Measurements from ENCODE around the gene OSBPL9.
A peak's percentile ranks its signal among the peaks of the same experiment; 100 is the strongest.
"Not testable (repeated sequence)": the region's sequence is repeated elsewhere in the genome, so short reads cannot be mapped to it uniquely, and the experiment has no call there.

The OSBPL9 gene

DNA sequence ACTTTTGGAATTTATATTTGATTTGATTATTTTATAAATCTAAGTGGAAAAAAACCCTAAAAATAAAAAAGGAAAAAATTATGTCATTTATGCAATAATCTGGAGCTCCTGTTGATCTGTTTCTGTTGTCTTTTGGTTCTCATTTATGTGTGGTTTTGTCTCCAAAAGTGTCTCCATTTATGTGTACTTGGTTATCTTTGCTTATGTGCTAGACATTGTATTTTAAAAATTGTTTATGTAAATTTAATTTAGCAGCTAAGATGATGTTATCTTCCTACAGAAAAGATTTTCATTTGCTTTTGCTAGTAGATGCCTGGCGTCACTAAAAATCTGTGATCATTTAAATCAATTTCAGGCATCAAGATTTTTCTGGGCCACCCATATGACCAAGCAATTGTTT, 95.7 kb downstream of the OSBPL9 start:
- DNase-seq: no peak

DNA sequence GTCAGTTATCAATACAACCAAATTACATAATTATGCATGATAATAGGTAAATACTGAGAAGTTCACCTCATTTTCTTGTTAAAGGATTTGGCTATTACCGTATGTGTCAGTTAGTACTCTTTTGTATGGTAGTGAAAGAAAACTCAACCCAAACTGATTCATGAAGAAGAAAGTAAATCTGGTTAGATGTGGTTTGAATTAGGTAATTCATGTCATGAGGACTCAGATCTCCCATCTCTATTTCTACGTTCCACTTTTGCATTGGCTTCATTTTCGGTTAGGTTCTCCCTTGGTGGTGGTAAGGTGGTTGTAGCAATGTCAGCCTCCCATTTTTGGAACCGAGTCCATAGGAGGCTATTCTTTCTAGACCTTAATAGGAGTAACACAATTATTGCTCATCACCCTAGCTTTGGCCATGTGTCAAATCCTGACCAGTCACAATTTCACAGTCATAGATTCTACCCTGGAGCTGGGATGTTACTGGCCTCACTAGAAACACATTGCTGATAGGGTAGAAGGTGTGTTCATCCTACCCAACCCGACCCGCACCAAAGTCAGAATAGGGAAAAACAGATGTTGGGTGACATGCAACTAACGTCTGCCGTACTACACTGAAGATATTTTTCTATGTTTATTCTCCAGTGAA, 97.6 kb downstream of the OSBPL9 start:
- no peak for DNase-seq

DNA sequence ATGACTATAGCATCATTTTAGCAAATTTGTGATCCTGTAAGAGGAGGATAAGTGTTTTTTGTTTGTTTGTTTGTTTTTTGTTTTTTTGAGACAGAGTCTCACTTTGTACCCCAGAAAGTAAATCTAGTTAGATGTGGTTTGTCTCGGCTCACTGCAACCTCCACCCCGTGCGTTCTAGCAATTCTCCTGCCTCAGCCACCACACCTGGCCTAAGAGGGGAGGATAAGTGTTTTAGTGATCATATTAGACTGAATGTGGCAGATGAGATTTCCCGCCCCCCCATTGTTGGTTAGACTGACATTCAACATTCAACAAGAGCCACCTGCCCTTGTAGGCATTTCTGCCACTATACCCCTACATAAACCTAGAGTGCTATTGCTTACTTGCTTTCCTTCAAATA, 98.5 kb downstream of the OSBPL9 start:
- no peak for DNase-seq

DNA sequence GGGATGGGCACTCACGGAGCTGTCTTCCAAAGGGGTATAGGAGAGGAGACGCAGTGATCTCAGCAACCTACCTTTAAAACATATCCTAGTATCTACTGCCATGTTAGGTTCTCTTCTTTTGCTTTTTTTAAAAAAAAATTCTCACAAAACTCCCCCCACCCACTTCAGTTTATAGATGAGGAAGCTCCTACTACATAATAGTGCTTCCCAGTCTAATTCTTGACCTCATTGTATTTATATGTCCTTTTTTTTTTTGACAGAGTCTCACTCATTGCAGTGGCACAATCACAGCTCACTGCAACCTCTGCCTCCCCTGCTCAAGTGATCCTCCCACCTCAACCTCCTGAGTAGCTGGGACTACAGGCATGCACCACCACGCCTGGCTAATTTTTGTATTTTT, 99.9 kb downstream of the OSBPL9 start:
- no peak for DNase-seq

DNA sequence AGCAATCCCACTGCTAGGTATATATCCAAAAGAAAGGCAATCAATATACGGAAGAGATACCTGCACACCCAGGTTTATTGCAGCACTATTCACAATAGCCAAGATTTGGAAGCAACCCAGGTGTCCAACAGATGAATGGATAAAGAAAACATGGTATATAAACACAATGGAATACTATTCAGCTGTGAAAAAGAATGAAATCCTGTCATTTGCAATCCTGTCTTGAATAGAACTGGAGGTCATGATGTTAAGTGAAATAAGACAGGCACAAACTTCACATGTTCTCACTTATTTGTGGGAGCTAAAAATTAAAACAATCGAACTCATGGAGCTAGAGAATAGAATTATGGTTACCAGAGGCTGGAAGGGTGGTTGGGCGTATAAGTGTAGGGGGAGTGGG, 101.0 kb downstream of the OSBPL9 start:
- DNase-seq: no peak

DNA sequence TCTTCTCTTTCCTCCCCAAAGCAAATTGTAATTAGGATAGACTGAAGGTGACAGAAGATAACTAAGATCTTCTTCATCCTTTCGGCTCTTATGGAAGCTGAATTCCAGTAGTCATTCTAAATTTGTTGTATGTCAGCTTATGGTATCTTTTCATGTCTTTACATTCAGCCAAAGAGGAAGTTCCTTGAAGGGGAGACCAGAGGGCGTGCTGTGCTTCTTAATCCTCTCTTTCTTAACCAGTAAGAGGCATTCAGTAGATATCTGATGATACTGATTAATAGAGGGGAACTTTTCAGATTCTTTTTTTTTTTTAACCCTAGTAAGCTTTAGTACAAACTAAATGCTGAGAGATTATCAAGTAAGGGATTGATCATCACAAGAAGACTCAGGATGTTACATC, 102.3 kb downstream of the OSBPL9 start:
- DNase-seq: no peak

DNA sequence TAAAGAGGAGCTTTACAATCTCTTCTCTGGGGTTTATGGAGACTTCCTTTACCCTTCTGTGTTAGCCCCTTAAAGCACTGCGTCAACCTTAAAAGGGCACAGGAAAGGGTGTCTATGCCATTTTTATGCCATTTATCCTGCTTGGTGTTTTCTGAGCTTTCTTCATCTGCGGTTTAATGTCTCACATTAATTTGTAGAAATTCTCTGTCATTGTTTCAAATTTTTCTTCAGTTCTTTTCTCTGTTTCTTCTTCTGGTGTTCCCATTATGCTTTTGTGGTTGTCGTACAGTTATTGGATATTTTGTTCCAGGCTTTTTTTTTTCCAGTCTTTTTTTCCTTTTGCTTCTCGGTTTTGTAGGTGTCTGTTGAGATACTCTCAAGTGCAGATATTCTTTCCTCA, 107.9 kb downstream of the OSBPL9 start:
- no peak for DNase-seq

DNA sequence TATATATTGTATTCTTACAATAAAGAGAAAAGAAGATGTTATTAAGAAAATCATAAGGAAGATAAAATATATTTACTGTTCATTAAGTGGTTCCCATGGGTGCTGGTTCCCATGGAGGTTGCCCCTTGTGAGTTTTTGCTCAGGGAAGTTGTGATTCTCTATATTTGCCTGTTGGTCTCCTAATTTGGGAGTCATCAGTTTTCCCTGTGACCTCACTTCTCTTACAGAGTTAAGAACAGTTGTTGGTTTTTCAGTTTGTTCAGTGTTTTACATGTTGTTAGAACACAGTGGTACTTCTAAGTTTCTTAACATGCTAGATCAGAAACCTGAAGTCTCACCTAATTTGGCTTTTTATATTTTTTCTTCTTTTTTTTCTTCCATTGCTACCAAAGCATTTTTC, 109.2 kb downstream of the OSBPL9 start:
- no peak for DNase-seq

DNA sequence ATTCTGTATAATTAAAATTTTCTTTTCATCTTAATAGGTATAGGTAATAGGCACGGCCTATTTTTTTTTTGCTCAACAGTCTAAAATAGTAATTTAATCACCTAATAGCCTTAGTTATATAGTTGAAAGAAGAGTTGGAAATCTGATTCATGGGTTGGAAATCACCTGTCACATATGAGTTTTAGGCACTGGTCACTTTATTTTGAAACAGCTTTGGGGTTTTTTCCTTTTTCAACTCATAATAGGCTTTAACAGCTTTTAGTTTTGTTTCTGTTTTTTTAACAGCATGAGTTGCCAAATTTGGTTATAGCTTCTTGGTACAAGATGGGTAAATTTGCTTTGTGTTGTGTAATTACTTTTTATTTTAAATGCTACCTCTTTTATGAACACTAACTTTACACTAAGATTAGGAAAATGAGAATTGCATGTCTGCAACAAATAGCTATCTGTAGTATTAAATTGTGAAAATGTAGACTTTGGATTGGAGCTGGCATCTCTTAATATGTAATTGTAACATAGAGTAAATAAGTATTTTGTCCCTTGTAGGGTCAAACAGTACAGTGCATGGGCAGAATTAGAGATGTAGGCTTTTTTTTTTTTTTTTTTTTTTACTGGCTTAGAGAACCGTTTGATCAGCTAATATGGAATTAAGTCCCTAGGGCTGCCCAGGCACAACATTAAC, 109.8 kb downstream of the OSBPL9 start:
- no peak for DNase-seq

DNA sequence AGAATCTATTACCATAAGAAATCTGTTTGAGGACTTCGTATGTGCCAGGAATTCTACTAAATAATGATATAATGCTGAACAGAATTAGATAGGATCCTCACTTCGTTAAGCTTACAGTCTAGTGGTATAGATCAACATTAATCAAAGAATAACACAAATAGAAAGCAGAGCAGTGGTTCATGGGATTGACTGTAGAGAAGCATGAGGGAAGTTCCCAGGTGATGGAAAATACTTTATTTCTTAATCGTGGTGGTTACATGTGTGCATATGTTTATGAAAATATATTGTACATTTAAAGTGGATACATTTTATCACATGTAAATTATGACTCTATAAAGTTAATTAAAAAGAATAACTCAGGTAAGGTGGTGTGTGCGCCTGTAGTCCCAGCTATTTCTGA, 110.5 kb downstream of the OSBPL9 start:
- no peak for DNase-seq

DNA sequence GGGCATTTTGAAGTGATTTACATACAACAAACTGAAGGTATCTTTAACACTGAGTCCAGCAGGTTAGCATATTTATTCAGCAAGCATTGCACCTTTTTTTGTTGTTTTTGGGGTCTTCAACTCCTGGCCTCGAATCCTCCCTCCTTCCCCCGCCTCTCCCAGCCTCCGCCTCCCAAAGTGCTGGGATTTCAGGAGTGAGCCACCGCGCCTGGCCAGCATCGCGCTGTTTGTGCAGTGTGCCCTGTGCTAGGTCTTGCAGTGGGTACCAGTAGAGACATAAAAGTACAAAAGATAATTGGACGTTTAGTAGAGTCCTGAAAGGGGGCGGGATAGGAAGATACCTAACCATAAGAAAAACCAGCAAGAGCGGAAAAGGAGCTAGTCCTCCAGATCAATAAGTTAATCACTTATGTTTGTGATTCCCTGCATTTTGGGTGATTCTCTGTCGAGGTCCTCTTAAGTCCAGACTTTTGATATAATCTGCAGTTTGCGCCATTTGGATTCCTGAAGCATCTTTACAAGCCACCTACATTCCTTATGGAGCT, 111.8 kb downstream of the OSBPL9 start:
- no peak for DNase-seq

DNA sequence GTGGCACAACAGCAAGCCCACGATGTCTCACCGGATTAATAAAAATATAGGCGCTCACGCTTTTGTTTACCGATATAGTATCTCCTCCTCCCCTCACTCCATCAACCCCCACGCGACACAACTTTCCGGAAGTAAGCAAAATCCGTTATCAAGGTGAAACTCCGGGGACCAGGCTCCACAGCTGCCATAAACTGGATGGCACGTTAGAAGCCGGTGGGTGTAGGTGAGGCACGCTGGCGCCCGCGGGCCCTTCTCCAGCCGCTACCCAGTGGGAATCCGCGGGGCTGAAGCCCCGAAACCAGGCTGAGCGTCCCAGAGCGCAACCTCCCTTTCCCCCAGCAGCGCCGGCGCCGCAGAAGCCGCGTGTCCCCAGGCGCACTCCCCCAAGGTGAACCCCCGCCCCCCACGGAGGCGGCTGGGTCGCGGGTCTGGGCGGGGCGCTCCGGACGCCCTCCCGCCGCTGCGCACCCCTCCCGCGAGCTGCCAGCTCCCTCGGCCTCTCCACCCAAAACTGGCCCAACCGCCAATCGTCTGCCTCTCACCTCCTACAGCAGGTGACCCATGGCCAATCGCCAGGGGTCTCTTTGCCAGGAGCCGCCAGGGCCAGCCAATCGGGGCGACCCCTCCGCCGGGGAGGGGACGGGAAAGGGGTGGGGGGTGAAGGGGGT, 112.4 kb downstream of the OSBPL9 start:
- peak; percentile 88 for DNase-seq

DNA sequence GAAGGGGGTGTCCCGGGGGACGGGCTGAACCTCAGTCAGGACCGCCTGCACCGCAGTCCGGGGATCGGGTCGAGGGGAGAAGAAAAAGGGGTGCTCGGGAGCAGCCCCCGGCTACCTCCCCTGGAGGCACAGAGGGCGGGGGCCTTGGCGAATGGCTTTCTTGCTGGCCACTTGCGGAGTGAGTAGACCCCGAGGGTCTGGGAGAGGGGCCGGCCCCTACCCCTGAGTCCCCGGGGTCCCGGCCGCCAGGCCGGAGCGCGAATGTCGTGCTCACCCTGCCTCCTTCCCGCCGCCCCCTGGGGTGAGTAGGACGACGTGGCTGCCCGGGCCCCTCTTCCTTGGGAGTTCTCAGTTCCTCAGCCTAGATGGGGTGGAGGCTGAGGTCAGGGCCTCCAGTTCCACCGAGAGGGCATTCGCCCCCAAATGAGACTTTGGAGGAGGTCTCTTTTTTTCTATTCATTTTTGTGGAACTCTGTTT, 113.0 kb downstream of the OSBPL9 start:
- DNase-seq: no peak

DNA sequence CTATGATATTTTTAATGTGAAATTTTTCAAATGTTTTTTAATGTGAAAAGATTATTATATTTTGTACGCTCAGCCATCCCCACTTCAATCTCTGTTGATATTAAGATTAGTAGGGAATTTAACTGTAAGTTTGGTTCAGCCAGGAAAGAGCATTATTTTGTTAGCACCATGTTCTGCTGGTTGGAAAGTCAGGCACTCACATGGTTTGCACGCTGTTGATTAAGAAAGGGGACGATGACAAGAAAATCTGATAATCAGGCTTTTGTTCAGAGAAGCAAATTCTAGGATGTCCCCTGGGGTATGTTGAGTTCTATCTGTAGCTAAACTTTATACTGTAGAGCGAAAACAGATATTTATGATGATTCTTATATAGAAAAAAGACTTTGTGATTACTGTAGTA, 115.1 kb downstream of the OSBPL9 start:
- no peak for DNase-seq

DNA sequence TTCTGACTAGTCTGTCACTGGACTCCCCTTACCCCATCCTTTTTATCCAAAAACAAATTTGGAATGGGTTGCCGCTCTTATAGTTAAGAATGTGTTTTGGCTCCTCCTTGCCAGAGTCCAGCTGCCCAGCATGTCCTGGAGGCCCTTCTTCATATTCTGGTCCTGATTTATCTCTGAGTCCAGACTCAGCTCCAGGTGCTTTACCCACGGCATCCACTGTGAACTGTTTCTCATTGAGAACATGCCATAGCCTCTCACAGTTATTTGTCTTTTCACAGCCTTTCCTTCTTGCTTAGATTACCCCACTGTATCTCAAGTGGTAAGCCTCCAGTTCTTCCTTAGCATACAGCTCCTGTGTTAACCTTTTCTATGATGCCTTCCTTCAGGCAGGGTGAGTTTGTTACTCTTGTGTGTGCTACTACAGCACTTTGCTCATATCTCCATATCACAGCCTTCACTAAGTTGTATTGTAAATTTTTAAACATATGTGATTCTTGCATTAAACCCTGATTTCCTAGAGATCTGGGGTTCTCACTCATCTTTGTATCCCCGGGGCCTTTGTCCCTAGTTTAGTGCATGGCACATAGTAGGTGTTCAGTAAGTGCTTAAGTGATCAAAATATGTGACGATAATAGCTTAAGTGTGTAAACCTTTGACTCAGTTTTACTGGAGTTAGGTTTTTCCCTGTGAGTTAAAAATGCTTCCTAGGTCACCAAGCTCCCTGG, 116.0 kb downstream of the OSBPL9 start:
- DNase-seq: no peak

DNA sequence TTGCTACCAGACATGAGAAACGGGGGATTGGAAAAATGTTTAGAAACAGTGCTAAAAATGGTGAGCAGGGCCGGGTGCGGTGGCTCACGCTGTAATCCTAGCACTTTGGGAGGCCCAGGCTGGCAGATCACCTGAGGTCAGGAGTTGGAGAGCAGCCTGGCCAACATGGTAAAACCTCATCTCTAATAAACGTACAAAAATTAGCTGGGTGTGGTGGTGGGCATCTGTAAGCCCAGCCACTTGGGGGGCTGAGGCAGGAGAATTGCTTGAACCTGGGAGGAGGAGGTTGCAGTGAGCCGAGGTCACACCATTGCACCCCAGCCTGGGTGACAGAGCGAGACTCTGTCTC, 116.5 kb downstream of the OSBPL9 start:
- DNase-seq: not testable (repeated sequence)

DNA sequence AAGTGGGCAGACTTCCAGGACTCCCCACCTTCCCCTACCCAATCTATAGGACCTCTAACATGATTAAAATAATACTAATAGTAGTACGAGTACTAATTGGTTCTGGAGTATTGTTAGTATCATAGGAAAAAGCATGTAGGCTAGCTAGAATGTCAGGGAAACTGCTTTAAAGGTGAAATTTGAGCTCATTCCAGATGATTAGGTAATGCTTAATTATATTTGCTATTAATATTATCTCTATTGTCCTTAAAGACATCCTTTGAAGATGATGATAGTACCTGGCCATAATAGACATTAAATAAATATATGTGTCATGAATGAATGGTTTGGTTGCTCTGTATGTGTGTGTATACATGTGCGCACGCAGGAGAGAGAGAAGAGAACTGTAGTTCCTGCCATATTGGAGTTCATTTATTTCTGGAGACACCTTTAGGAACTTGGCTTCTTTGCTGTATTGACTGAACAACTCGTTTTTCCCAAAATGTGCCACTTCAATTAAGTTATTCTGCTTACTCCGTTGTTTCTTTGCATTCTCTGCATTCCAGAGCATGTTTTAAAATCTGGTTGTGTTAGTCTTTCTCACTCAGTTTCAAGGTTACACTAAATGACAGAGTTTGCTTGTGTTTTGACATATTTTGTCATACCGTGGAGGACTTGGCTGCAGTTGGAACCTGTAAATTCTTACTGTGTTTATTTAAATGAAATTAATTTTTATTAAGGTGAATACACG, 117.1 kb downstream of the OSBPL9 start:
- peak; percentile 29 for DNase-seq

DNA sequence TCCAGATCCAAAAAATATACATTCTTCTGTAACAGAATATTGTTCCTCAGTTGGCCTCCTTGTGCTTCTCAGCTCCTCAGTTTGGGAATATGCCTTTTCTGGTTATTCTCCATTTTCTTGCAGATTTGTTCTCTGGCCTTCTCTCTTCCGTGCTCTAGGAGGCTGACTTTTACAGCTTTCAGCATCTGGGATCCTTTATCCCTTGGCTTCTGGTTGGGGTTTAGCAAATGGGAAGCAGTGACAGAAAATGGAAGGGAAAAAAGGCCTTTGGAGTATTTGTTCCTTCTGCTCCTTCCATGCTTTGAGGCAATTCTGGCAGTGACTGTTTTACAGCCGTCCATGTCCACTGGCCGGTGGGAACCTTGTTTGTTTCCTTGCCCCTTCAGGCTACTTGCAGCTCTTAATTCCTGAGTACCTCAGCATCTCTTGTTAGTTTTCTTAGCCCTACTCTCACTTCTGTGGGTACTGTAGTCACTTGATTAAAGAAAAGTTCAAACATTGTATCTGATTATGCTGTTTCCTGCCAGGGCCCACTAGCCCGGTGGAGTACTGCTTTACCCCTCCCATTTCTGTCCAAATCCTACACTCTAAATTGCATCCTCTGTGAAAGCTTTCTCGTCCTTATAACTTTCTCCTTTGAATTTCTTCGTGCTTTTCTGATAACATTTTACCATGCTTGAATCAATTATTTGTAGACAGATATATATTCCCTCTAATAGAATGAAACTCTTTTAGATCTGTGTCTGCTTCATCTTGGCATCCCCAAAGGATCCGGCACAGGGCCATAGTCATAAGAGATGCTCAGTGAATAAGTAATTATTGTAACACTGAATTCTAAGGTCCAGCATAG, 118.2 kb downstream of the OSBPL9 start:
- DNase-seq: no peak

DNA sequence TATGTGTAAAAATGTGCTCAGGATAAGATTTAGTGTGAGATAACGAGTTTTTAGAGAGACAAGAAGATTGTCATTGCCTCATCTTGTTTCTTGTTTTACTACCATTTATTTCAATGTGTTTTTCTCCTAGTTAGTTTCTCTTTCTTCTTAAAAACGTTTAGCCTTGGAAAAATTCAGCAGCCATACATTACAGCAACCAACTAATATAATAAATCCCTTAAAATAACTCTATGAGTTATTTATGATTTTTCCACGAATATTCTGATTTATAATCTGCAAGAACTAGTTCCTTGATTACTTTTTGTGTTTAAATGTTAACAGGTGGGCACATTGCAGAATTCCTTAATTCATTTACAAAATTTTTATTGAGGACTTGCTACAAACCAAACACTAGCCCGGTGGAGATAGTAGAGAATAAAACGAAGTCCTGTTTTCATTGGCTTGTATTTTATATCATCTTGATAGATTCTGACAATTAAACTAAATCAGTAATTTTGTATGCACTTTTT, 118.9 kb downstream of the OSBPL9 start:
- no peak for DNase-seq

DNA sequence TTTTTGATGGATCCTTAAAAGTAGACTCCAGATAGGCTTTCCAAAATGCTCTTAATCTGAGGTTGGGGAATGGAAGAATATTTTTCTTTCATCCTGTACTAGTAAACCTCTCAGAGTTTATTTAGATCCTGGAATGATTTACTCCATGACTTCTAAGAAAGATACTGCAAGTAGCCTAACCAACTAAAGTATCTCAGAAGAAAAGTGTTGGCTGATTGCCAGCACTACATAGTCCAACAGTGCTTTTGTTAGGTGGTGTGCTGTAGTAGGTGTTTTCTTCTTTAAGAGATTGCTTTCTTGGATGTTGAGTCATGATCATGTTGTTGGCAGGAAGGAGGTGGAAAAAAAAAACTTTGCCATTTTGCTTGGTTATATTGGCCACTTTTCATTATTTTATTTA, 119.8 kb downstream of the OSBPL9 start:
- peak; percentile 30 for DNase-seq

DNA sequence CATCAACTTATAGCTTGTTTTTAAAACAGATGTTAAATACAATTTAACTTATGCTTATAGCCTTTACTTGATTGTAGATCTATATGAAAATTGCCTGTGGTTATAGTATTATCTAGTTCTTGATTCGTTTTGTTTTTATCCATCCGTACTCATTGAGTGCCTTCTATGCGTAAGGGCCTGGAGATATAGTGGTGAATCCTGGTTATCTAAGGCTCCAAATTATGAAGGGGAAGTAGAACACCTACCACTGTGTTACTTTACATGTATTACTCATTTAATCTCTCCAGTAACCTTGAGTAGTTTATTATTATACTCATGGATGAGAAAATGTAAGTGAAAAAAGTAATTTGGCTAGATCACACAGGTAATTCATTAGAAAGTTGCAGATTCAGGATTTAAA, 121.8 kb downstream of the OSBPL9 start:
- no peak for DNase-seq

Measured in fibroblast of skin of scalp (primary cell).